Upper lobe of right lung (tissue), 1 donor: ENCODE results near the gene MAML2. TPM values are rescaled to one million over a fixed set of nuclear protein-coding genes. Genes with fewer than 3 reads are reported as not detected.
A peak's percentile ranks its signal among the peaks of the same experiment; 100 is the strongest.

Experiments
- ATAC-seq: fragments of 200-7000 bp; cut with Tn5 transposase; one replicate; pipeline ENCODE4 v1.9.1; 2020; ENCODE audit warnings: mild to moderate bottlenecking, moderate library complexity
- DNase-seq: peaks from one replicate; pipeline ENCODE4 v3.0.0-alpha.2; 2020
- H3K27ac ChIP-seq: fragments of 200-600 bp; one replicate; pipeline ENCODE4 v1.8.0; 2022
- H3K27me3 ChIP-seq: fragments of 200-600 bp; one replicate; pipeline ENCODE4 v1.8.0; 2022; ENCODE audit warnings: mild to moderate bottlenecking
- H3K36me3 ChIP-seq: fragments of 200-600 bp; one replicate; pipeline ENCODE4 v1.8.0; 2022
- H3K4me1 ChIP-seq: fragments of 200-600 bp; one replicate; pipeline ENCODE4 v1.8.0; 2022
- H3K4me3 ChIP-seq: fragments of 200-600 bp; one replicate; pipeline ENCODE4 v1.8.0; 2022; ENCODE audit warnings: mild to moderate bottlenecking
- H3K9me3 ChIP-seq: fragments of 200-600 bp; one replicate; pipeline ENCODE4 v1.8.0; 2022
- intact Hi-C: fragments of 100-400 bp; cut with DNase I; formaldehyde crosslinking; loops from one replicate; pipeline ENCODE4 v1.11.0; 2022
- total RNA-seq: library from RNA; stranded (reverse); fragmentation: NEBNext Ultra II Directional; extraction: Animal tissue kit (Norgen Biotek cat#: 25700); gene quantifications from one replicate; pipeline ENCODE4 v1.2.1, GENCODE V29; 2021
- TF ChIP-seq, protein P1 (sequence below): fragments of 200-600 bp; IDR thresholded peaks from one replicate; pipeline ENCODE4 v1.8.0; 2022; ENCODE audit warnings: antibody characterized with exemption
- donor health status: DM: no; HTN: yes; CAD: no; lungs with severe emphysema.

The MAML2 gene
- total RNA-seq, 1 donor from 2014 or later, result 27.5 TPM

DNA sequence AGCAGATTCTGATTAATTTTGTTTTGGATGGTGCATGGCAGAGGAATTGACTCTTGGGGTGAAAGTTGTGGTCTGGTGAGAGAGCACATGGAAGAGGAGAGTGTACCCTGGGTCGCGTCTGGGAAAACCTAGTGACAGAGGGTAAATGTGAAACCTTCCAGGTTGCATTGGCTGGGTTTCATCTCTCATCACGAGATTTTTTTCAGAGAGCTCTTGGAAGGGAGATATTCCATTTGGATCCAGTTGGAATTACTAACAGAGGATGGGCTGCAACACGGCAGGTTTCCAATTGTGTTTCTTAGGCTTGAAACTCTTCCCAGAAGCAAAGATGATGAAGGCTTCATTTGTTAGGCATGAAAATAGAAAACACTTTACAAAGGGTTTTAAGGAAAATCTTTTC, 309.4 kb downstream of the MAML2 start:
- intact Hi-C loops, result no loop called here
- no peak overlapping the region for H3K27ac ChIP-seq
- H3K4me1 ChIP-seq, result peaks cover 7% of the 10 kb centered on the region
- no peaks in the 10 kb centered on the region for H3K9me3 ChIP-seq
- TF ChIP-seq, protein P1, sequence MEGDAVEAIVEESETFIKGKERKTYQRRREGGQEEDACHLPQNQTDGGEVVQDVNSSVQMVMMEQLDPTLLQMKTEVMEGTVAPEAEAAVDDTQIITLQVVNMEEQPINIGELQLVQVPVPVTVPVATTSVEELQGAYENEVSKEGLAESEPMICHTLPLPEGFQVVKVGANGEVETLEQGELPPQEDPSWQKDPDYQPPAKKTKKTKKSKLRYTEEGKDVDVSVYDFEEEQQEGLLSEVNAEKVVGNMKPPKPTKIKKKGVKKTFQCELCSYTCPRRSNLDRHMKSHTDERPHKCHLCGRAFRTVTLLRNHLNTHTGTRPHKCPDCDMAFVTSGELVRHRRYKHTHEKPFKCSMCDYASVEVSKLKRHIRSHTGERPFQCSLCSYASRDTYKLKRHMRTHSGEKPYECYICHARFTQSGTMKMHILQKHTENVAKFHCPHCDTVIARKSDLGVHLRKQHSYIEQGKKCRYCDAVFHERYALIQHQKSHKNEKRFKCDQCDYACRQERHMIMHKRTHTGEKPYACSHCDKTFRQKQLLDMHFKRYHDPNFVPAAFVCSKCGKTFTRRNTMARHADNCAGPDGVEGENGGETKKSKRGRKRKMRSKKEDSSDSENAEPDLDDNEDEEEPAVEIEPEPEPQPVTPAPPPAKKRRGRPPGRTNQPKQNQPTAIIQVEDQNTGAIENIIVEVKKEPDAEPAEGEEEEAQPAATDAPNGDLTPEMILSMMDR, result no peak
- ATAC-seq (peak; percentile 17), DNase-seq (no peak)
- H3K36me3 ChIP-seq, result no peaks in the 10 kb centered on the region
- H3K4me3 ChIP-seq, result no peak overlapping the region
- no peaks in the 10 kb centered on the region for H3K27me3 ChIP-seq

DNA sequence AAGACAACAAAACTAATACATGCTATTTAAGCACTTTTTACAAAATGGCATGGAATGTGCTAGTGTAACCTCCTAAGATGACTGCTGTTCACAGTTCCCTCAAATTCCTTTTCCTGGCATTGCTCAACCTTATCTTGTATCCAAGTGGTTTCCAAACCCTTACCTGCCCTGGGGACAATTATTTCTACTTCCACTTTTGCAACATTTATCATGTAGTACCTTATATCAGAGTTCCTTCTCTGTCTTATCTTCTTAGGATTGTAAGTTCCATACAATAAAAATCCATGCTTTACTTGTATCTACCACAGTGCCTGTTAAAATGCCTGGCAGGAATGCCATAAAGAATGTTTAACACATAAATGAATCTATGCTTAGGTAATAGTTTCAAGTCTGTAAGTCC, 309.9 kb downstream of the MAML2 start:
- Histone ChIP-seq H3K27me3 (no peaks in the 10 kb centered on the region), H3K9me3 (no peaks in the 10 kb centered on the region), H3K4me1 (peaks cover 7% of the 10 kb centered on the region), H3K27ac (no peak overlapping the region), H3K36me3 (no peaks in the 10 kb centered on the region), H3K4me3 (no peak overlapping the region)
- ATAC-seq (peak; percentile 73), DNase-seq (no peak)
- TF ChIP-seq, protein P1, result no peak
- intact Hi-C loops, result no loop called here

DNA sequence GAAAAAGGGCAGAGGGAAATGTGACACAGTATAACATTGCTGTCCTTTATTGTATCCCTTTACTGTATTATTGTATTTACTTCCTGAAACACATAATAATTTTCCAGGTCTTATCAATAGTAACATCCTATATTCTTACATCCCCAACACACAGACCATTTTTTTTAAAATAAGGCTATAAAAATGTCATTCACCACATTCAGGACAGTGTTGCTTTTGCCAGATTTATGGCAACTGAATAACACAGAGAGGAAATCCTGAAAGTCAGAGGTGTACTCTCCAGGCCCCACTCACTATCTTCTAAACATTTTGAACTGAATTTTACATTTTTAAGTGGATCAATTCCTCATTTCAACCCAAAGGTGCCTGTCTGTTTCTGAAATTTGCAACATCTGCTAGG, 314.2 kb downstream of the MAML2 start:
- no peaks in the 10 kb centered on the region for H3K36me3 ChIP-seq
- TF ChIP-seq, protein P1, result no peak
- no peak overlapping the region for H3K4me3 ChIP-seq
- no peaks in the 10 kb centered on the region for H3K4me1 ChIP-seq
- no peak overlapping the region for H3K27ac ChIP-seq
- intact Hi-C loops, result no loop called here
- no peak for DNase-seq
- no peak for ATAC-seq
- H3K27me3 ChIP-seq, result no peaks in the 10 kb centered on the region
- no peaks in the 10 kb centered on the region for H3K9me3 ChIP-seq

- H3K4me1 ChIP-seq, result no peaks in the 10 kb centered on the region
- intact Hi-C loops, result no loop called here
- TF ChIP-seq, protein P1, result no peak
- no peaks in the 10 kb centered on the region for H3K9me3 ChIP-seq
- no peak overlapping the region for H3K4me3 ChIP-seq
- DNase-seq, result no peak
- H3K27ac ChIP-seq, result no peak overlapping the region
- H3K36me3 ChIP-seq, result no peaks in the 10 kb centered on the region
- H3K27me3 ChIP-seq, result no peaks in the 10 kb centered on the region
- ATAC-seq, result no peak
These were observed 316.0 kb downstream of the MAML2 start for GRCh38 chr11:96027021-96027420.

DNA sequence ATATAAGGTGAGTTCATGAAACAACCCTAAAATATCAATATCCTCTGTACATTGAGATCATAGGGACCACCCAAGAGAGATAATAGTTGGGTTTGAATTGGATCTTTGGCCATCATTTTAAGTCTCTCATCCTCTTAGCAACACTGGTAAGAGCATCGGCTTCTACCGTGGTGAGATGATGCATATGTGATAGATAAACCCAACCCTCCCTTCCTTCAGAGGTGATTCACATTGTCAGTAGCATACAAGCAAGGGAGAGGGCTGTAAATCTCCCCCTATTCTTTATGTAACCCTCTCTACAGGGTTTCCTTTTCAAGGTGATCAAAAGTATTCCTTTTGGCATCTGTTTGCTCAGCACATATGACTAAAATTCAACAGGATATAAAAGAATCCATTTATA, 316.7 kb downstream of the MAML2 start:
- TF ChIP-seq, protein P1, result no peak
- Histone ChIP-seq H3K4me3 (no peak overlapping the region), H3K36me3 (no peaks in the 10 kb centered on the region), H3K27me3 (no peaks in the 10 kb centered on the region), H3K27ac (no peak overlapping the region), H3K9me3 (no peaks in the 10 kb centered on the region), H3K4me1 (no peaks in the 10 kb centered on the region)
- intact Hi-C loops, result no loop called here
- ATAC-seq (no peak), DNase-seq (no peak)

DNA sequence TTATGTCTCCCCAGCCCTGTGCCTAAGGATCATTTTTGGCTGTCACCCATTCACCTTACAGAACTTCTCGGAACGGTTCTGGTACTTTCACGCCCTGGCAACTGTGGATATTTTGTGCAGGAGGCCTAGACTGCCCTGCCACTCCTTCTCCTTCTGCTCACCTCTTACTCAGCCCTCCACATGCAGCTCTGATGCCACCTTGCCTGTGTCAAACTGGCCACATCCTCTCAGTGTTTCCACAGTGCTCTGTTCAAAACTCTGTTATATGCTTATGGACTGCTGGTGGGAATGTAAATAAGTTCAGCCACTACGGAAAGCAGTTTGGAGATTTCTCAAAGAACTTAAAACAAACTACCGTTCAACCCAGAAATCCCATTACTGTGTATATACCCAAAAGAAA, 318.3 kb downstream of the MAML2 start:
- intact Hi-C loops, result no loop called here

More for the DNA sequence above, 318.3 kb downstream of the MAML2 start:
- no peaks in the 10 kb centered on the region for H3K9me3 ChIP-seq
- H3K27ac ChIP-seq, result no peak overlapping the region
- H3K4me3 ChIP-seq, result no peak overlapping the region
- DNase-seq (no peak), ATAC-seq (no peak)
- H3K36me3 ChIP-seq, result no peaks in the 10 kb centered on the region
- H3K27me3 ChIP-seq, result no peaks in the 10 kb centered on the region
- no peaks in the 10 kb centered on the region for H3K4me1 ChIP-seq
- TF ChIP-seq, protein P1, result no peak
